Psoas muscle (tissue), 8 donors: ENCODE results near the gene VLDLR. TPM values are rescaled to one million over a fixed set of nuclear protein-coding genes. Genes with fewer than 3 reads are reported as not detected.

Experiments used
- ATAC-seq, 4 donors: fragments of 200-7000 bp; cut with Tn5 transposase; one replicate each; pipeline ENCODE4 v1.9.1; 2020; ENCODE audit warnings: moderate library complexity in 3 of 4, mild to moderate bottlenecking in 2 of 4
- DNase-seq, 2 donors: peaks; one replicate each; pipeline ENCODE4 v3.0.0-alpha.2; 2020
- H3K27ac ChIP-seq: fragments of 200-600 bp; one replicate; pipeline ENCODE4 v1.8.0; 2022
- H3K27me3 ChIP-seq, 3 donors: fragments of 200-600 bp in 1 of 3; one replicate each; pipeline versions ENCODE4 v1.6.1 to v1.8.0; 2013 to 2022; ENCODE audit warnings: low read length in 2 of 3, mild to moderate bottlenecking in 2 of 3, moderate library complexity in 1 of 3; ENCODE audit not compliant: insufficient read depth in 3 of 3
- H3K36me3 ChIP-seq, 2 donors: fragments of 200-600 bp in 1 of 2; one replicate each; pipeline versions ENCODE4 v1.6.1 to v1.8.0; 2013 to 2022; ENCODE audit warnings: low read depth in 1 of 2, mild to moderate bottlenecking in 1 of 2, moderate library complexity in 1 of 2; ENCODE audit not compliant: insufficient read depth in 1 of 2
- H3K4me1 ChIP-seq: fragments of 200-600 bp; one replicate; pipeline ENCODE4 v1.8.0; 2022
- H3K4me3 ChIP-seq: fragments of 200-600 bp; one replicate; pipeline ENCODE4 v1.8.0; 2022; ENCODE audit warnings: mild to moderate bottlenecking
- H3K9me3 ChIP-seq: fragments of 200-600 bp; one replicate; pipeline ENCODE4 v1.8.0; 2022
- CTCF ChIP-seq: fragments of 200-600 bp; IDR thresholded peaks from one replicate; pipeline ENCODE4 v1.8.0; 2022; ENCODE audit warnings: antibody characterized with exemption
- WGBS, 3 donors: extraction: QIAGEN DNeasy Blood & Tissue Kit; methylation state at CpG; one replicate each; pipeline versions ENCODE4 v1.1.6 to v1.1.7; 2013; 5-methylcytosine and 5-hydroxymethylcytosine counted together
- intact Hi-C, 2 donors: fragments of 100-400 bp; cut with DNase I; formaldehyde crosslinking; loops; one replicate each; pipeline versions ENCODE4 v1.11.0 to v1.14.2; 2022
- polyA plus RNA-seq, 3 donors: library from polyadenylated mRNA; stranded (reverse); fragments of 200-250 nt; gene quantifications; one replicate each; pipeline ENCODE4 v1.2.3, GENCODE V29; 2013
- total RNA-seq, 4 donors: library from RNA; stranded (reverse); fragmentation: NEBNext Ultra II Directional in 2 of 4; extraction: Animal tissue kit (Norgen Biotek cat#: 25700) in 2 of 4; gene quantifications; one replicate each; pipeline versions ENCODE4 v1.2.1 to v1.2.4, GENCODE V29; 2021 to 2023
- donor health status: healthy with polysubstance abuse.
- donor health status: DM: no; HTN: no; CAD: no; lungs with moderate emphysema.
- donor health status: Bipolar disorder and iron deficiency.
- donor health status: healthy.
- donor health status: DM: yes; HTN: yes; CAD: no.
- donor health status: DM: no; HTN: no; CAD: no.
- donor health status: DM: no; HTN: no; CAD: no.
- donor health status: DM: yes; HTN: yes; CAD: no.

Gene VLDLR
- total and polyA plus RNA-seq, 7 donors: 7.9 to 34.4 (median 20.3) TPM

DNA sequence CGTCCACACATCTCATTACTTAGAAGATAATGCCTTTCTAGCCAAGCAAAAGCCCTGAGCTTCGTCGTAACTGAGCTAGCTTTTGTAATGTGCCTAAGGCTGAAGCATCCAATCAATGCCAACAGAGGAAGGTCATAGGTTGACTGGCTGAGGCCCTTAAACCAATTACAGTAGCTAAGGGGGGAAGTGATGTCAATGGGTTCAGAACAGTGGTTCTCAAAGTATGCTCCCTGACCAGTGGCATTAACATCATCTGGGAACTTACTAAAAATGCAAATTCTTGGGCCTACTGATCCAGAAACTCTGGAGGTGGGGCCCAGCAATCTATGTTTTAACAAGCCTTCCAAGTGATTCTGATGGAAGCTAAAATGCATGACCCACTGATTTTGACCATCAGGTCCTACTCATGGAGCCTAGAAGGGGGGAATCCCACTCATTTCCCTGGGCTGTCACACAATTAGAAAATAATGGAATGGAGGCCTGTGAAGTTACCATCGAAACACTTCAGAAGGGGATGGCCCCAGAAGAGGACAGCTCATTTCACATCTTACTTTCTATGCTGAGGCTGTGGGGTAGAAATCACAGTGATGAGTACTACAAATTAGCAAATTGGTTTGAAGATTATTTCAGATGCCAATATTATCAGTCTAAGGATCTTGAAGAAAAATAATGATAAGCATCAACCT, 4.8 kb upstream of the VLDLR start:
- H3K27me3 ChIP-seq: no peaks in the 10 kb centered on the region
- H3K9me3 ChIP-seq: no peaks in the 10 kb centered on the region
- H3K36me3 ChIP-seq: peaks cover 0 to 2% of the 10 kb centered on the region in 2 donors
- TF ChIP-seq CTCF: no peak
- H3K4me1 ChIP-seq: no peaks in the 10 kb centered on the region
- 92 to 94% (median 94%) methylated on average over 4 of the region's 4 CpGs for WGBS, 3 donors
- no peak overlapping the region for H3K27ac ChIP-seq
- H3K4me3 ChIP-seq: no peak overlapping the region
- DNase-seq (no peak), ATAC-seq (no peak)
- intact Hi-C loops: no loop called here

DNA sequence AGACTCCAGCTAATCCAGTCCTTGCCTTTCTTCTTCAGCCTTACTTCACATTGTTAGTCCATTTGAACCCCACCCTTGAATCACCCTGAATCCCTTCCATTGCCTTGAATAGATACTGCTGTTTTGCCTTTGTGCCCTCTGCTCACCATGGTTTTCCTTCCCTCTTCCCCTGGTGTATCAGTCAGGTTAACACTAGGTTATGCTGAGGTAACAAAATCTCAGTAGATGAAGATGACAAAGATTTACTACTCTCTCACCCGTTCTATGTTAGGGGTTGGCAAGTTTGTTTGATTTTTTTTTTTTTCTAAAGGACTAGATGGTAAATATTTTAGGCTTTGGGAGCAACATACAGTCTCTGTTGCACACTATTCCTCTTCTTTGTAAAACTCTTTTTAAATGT, 3.3 kb upstream of the VLDLR start:
- Histone ChIP-seq H3K27me3 (no peaks in the 10 kb centered on the region), H3K4me3 (no peak overlapping the region), H3K4me1 (no peaks in the 10 kb centered on the region), H3K36me3 (peaks cover 0 to 2% of the 10 kb centered on the region in 2 donors), H3K9me3 (no peaks in the 10 kb centered on the region), H3K27ac (no peak overlapping the region)
- TF ChIP-seq CTCF: no peak
- ATAC-seq: no peak
- intact Hi-C loops: no loop called here
- DNase-seq: no peak
- WGBS, 3 donors: 64 to 86% (median 66%) methylated on average over 1 of the region's 1 CpG

DNA sequence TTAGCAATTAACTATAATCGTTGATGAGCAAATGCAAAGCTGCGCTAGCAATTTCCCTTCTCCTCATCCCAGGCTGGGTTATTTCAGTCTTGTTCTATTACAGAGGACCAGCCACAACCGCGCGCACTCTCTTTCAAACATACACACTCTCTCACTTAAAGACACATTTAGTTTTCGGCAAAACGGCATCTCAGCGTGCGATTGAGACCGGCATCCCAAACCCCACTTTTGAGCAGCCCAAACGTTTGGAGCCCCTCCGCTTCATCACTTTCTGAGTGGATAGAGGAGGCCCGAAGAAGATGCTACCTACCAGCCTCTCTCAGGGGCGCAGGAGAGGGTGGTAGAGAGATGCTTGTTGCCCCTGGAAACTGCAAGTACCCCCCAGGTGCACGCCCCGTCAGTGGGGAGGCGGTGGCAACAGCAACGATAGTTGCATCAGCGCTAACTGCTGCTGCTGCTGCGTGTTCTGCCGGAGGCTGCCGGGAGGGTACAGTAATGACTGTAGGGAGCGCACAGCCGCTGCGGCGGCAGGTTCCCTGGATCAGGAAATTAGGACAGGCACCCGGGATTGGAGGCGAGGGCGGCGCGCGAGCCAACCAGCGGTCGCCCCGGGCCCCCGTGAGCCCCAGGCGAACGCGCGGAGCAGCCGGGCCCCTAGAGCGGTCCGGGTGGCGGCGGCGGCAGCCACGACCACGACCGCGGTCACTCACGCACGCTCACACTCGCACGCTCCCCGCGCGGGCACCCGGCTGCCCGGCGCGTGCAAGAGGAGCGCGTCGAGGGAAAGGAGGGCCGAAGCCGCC, 467 bp upstream of the VLDLR start:
- WGBS, 3 donors: 6 to 9% (median 8%) methylated on average over 42 to 66 of the region's 66 CpGs
- H3K4me3 ChIP-seq: peak overlapping the region; percentile 90

More for the DNA sequence above, 467 bp upstream of the VLDLR start:
- Histone ChIP-seq H3K36me3 (peaks cover 0 to 2% of the 10 kb centered on the region in 2 donors), H3K9me3 (no peaks in the 10 kb centered on the region), H3K27ac (peak overlapping the region; percentile 97), H3K27me3 (no peaks in the 10 kb centered on the region), H3K4me1 (peaks cover 17% of the 10 kb centered on the region)
- intact Hi-C loops: loop anchor here (5.0 to 10.0 kb wide), 5 partner anchors 41 to 476 kb away; no protein-coding TSS in a partner anchor
- peak; percentile 19 for TF ChIP-seq CTCF
- peak; percentile 77 to 86 (median 80) for ATAC-seq
- DNase-seq: peak; percentile 83 to 90
